Superior temporal gyrus (tissue), 1 donor: ENCODE data around the gene SH3BGRL2.

Experiments used
- DNase-seq: peaks from one replicate; pipeline ENCODE4 v3.0.0-alpha.2; 2016; ENCODE audit errors: extremely low spot score

The SH3BGRL2 gene

GRCh38 chr6:79630883-79631692, at the start of gene SH3BGRL2:
Gene SH3BGRL2, plus strand, starts transcription at chr6:79631329. Its CDS starts 133 bp downstream, at chr6:79631462.
- DNase-seq, result peak; percentile 75

DNA sequence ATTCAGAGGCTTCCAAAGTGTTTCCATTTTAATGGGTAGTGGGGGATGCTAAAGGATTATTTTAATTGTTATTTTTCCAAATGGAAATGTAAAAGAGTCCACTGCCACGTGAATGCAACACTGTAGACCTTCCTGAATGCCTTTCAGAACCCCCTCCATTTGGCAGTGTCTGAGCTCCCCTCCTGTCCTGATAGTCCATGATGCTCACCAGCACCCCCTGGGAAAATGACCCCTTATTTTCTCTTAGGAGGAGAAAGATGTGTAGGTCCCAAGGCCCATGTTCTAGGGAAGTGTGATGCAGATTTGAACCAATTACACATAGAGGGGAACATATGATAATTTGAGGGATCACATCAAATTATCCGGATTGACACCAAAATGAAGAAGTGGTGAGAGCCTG, 46.8 kb upstream of the SH3BGRL2 start:
- DNase-seq, result no peak

- DNase-seq, result no peak
Observed at GRCh38 chr6:79586548-79586947, 44.6 kb upstream of the SH3BGRL2 start.

DNA sequence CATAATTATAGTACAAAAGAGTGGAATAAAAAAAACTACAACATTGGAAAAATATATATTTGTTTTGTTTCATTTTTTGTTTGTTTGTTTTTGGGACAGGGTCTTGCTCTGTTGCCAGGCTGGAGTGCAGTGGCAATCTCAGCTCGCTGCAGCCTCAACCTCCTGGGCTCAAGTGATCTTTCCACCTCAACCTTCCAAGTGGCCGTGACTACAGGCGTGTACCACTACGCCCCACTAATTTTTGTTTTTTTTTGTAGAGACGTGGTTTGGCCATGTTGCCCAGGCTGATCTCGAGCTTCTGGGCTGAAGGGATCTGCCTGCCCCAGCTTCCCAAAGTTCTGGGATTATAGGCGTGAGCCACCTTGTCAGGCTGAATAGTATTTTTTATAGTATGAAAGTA, 41.4 kb upstream of the SH3BGRL2 start:
- no peak for DNase-seq

- no peak for DNase-seq
Observed at GRCh38 chr6:79597155-79597554, 34.0 kb upstream of the SH3BGRL2 start.

DNA sequence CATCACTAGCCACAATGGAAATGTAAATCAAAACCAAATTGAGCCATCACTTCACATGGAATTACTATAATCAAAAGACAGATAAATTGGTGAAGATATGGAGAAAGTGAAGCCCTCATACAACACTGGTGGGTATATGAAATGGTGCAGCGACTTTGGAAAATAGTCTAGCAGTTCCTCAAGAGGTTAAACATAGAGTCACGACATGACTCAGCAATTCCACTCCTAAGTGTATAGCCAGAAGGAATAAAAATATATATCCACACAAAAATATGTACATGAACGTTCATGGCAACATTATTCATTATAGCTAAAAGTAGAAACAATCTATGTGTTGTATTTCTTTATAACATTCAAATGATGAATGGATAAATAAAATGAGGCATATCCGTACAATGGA, 33.1 kb upstream of the SH3BGRL2 start:
- DNase-seq, result no peak

DNA sequence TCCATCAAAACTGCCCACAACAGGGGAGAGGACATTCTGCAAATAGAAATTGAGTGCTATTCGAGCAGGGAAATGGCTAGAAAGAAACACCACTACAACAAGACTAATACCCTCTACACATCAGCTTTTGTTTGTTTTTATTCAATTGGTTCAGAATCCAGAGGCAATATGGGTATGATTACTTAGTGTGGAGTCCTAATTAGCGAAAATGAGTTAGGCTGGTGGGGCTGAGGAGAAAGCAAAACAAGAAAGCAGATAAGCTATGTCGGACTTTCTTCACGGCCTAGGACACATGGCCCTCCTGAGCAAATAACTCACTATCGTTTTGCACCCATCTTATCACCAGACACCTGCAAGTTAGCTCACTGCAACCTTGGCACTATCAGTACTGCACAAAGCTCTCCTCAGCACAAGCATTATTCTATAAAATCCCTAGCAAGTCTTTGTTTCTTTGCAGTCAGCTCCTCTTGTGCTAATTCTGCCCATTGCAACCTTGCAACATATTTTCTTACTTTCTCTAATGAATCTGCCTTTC, 31.3 kb upstream of the SH3BGRL2 start:
- DNase-seq, result no peak

- DNase-seq, result no peak
Observed at GRCh38 chr6:79600313-79600712, 30.8 kb upstream of the SH3BGRL2 start.

DNA sequence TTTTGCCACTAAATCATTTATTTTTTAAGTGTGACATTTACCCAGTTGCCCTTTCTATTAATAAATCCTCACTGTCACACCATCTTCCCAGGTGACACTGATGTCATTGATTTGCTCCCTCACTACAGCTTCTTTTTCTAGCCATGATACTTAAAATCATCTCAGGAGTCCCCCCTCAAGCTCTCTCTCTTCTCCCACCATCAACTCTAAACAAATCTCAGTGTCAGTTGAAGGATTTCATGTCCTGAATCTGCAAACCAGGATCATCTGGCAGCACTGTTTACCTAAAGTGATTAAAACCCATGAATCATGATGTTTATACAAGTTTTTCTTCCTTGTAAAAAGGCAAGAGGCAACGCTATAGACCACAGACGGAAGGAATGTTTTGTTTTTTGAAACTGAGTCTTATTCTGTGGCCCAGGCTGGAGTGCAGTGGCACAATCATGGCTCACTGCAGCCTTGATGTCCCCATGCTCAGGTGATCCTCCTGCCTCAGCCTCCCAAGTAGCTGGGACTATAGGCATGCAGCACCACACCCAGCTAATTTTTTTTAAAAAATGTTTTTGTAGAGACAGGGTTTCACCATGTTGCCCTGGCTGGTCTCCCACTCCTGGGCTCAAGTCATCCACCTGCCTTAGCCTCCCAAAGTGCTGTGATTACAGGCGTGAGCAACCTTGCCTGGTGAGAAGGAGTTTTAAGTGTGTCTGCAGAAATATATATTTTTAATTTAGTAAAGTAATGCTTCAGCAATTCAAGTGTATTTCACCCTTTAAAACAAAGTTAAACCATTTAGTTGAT, 30.1 kb upstream of the SH3BGRL2 start:
- DNase-seq, result no peak

DNA sequence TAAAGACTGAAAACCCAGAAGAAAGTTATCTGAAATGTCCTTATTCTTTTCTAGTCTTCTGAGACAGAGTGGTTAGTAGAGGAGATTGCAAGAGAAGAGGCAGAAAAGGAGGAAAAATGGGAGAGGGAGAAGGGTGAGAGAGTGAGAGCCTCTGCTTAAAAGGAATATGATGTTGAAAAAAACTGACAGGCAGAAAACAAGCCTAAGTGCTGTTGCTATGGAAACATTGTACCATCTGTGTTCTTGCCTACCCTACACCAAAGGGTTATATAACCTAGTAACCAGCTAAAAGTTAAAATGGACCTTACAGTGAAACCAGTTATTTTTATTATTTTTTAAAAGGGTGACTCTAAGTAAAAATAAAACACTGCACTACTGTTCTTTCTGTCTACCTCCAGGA, 28.3 kb upstream of the SH3BGRL2 start:
- peak; percentile 64 for DNase-seq

DNA sequence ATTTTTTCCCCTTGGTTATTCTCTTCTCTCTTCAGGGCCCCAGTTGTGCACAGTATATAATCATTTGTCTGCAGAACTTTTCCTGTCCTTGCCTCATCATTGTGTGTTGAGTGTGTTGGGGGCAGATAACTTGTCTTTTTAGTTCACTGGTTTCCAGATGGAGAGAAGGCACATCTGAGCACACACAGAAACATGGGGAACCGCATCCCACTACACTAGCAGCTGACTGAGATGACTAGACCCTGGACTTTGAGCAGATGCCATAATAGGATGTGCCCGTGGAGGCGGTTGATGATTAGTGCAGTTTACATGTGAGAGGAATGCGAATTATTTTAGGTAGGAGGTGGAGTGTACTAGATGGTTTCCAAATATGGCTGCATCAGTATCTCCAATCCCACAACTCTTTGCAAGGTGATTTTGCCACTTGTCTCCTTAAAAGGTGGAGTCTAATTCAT, 26.5 kb upstream of the SH3BGRL2 start:
- DNase-seq, result no peak

DNA sequence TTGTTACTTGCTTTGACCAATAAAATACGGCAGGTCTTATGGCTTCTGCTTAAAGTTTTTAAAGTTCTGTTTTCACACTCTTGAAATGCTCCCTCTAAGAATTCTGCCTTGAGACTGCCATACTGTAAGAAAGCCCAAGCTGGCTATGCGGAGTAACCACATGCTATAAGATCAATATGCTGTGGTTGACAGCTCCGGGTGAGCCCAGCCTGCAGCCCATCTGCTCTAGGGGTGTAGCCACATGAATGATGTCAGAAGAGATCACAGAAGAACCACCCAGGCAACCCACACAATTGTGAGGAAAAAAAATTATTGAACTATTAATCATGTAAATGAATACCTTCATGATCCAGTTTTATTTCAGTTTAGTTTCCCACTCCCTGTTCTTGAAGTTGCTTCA, 26.1 kb upstream of the SH3BGRL2 start:
- DNase-seq, result no peak

DNA sequence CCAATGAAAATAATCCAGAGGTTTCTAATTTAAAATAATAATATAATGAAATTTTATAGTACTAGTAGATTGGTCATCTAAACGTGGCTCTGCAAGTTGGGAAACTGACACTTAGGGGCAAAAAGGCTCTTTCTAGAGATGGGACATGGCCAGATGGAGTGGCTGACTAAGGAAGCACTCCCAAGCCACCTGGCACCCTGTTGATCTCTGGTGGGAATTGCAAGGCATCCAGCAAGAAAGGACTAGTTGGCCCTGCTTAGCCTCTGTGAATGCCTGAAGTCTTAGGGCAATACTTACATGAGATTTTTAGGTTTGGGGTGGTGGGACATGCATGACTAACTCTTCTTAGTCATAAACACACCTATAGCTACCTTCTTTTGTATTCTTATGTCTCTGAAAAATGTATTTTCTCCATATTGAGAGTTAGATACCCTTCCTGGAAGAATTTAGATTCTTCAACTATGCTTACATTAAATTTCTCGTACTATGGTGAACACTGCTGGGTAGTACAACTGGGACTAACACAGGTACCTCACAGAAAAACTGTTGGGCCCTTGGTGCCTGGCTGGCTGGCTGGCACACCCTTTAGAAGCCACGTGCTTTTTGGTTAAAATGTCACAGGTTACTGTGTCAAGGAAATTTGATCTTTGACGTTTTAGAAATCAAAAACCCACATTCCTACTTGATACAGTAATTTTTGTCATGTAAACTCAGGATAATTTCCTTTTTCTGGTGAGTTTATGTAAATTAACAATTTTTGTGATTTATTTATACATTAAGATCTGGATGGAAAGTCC, 25.0 kb upstream of the SH3BGRL2 start:
- DNase-seq, result no peak

GRCh38 chr6:79607000-79607399, 24.1 kb upstream of the SH3BGRL2 start:
- no peak for DNase-seq

GRCh38 chr6:79608334-79609224, 22.6 kb upstream of the SH3BGRL2 start:
- DNase-seq, result no peak

DNA sequence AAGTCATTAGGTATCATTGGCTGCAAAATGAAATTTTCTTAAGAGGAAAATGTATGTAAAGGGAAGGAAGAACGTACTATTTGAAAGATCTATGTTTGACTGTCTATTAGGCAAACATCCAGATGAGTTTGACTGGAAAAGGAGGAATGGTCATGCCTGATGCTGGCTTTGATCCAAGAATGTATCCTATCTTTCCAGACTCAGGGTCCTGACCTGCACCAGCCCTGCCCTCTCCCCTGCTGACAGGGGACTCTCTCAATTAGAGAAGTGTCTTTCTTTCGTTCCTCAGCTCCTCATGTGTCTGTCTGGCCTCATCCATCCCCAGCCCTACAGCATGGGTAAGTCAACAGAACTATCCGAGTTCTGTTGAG, 21.9 kb upstream of the SH3BGRL2 start:
- no peak for DNase-seq

DNA sequence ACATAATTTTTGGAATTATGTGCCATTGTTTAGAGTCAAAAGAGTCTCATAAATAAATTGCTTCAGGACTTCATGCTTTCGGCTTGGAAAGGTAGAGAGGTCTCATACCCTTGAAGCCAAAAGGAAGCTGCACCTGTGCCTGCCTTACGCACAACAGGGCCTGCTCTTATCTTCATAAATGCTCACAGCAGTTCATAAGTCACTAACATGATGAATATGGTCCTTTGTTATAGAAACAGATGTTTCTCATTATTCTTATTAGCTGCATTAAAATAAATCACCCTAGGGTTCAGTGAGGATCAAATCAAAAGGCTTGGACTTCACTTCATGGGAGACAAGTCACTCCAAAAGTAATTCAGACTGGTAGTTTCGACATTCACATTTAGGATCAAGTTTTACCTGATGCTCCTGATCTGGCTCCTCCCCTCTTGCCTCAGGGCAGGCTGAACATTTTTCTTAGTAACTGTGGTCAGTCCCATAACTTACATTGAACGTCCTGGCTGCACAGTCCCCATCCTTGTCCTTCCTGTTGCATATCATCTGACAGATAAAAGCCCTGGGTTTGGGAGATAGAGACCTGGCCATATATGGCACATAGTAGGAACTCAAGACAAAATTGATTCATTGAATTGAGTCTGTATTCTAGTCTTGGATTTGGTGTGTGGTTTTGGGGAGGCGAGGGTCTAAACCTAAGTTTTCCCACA, 20.7 kb upstream of the SH3BGRL2 start:
- DNase-seq, result no peak

DNA sequence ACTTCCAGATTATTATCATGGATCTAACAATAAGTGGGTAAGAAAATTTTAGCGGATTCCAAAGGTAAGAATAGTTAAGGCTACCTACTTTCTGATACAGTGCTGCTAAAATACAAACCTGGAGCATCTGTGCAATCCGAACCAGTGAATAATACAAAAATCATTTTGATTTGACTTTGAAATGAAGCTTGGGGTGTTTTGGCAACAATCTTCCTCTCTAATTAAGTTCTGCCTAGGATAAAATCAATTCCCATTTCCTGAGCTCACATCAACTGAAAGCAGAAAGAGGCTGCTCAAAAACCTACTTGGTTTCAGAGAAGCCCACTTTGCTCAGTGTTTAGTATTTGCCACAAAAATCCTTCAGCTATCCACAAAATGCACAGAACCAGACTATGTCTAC, 18.7 kb upstream of the SH3BGRL2 start:
- no peak for DNase-seq

- DNase-seq, result no peak
Observed at GRCh38 chr6:79612918-79613317, 18.2 kb upstream of the SH3BGRL2 start.

DNA sequence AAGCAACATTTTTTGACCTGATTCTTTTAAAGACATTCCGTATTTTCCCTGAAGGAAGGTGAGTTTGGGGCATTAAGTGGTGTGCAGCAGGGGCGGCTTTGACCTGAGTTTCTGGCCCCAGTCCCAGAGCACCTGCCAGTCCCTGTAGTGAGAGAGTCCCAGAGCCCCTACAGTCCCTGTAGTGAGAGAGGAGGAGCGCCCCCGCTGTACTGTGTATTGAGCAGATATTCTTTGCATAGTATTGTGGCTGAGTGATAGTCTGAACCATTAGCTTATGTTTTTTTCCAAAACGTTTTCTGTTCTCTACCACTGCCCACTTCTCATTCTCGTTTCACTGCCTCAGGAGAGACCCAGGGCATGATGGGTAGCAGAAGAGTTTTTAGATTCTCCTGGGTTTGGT, 17.2 kb upstream of the SH3BGRL2 start:
- DNase-seq, result no peak
